B cell (primary cell): ENCODE measurements around the gene PDE3B. TPM values are rescaled to one million over a fixed set of nuclear protein-coding genes. Genes with fewer than 3 reads are reported as not detected.
"Not testable (repeated sequence)": the region's sequence is repeated elsewhere in the genome, so short reads cannot be mapped to it uniquely, and the experiment has no call there.

Experiments
- ATAC-seq: fragments of 200-7000 bp; cut with Tn5 transposase; one replicate; pipeline ENCODE4 v1.10.0; 2021; ENCODE audit warnings: low read depth, mild to moderate bottlenecking, moderate number of reproducible peaks, moderate library complexity
- CTCF ChIA-PET: fragments of 350-600 bp; sonication (Branson Sonifier 250); formaldehyde crosslinking; loops from one replicate; lab custom pipeline; 2021; ENCODE audit warnings: antibody characterized with exemption, inconsistent platforms; lab: Charles Lee
- POLR2A ChIA-PET: fragments of 350-600 bp; sonication (Branson Sonifier 250); formaldehyde crosslinking; loops from one replicate; lab custom pipeline; 2021; ENCODE audit warnings: antibody characterized with exemption; lab: Charles Lee
- DNase-seq: peaks from one replicate; pipeline ENCODE4 v3.0.0; 2013
- H2AFZ ChIP-seq: 2 replicates; pipeline ENCODE4 v1.6.1; 2012; ENCODE audit warnings: mild to moderate bottlenecking, low read depth, low read length; ENCODE audit not compliant: insufficient read depth, poor library complexity, severe bottlenecking
- H3K27ac ChIP-seq, 2 donors: 1 replicate in 1 of 2; 2 replicates in 1 of 2; pipeline ENCODE4 v1.5.1; 2012 to 2013; ENCODE audit warnings: low read length in 2 of 2, mild to moderate bottlenecking in 2 of 2, moderate library complexity in 1 of 2
- H3K27me3 ChIP-seq, 4 experiments: fragments of 200-600 bp in 1 of 4; sonication (generic) in 1 of 4; replicated peaks in 1 of 4; 1 replicate in 2 of 4; 2 replicates in 2 of 4; pipeline versions ENCODE4 v1.6.1 to v1.7.0; 2013 to 2016; ENCODE audit warnings: low read length in 3 of 4, mild to moderate bottlenecking in 2 of 4, mixed read lengths in 1 of 4, moderate library complexity in 1 of 4; ENCODE audit not compliant: insufficient read depth in 4 of 4, control insufficient read depth in 3 of 4; ENCODE audit errors: control extremely low read depth in 1 of 4
- H3K36me3 ChIP-seq, 2 experiments: replicated peaks in 1 of 2; 1 replicate in 1 of 2; 2 replicates in 1 of 2; pipeline versions ENCODE4 v1.6.1 to v1.7.1; 2013; ENCODE audit warnings: low read length in 1 of 2; ENCODE audit not compliant: insufficient read depth in 2 of 2, control insufficient read depth in 1 of 2; ENCODE audit errors: control extremely low read depth in 1 of 2, extremely low read depth in 1 of 2
- H3K4me1 ChIP-seq, 2 donors: fragments of 200-600 bp in 1 of 2; sonication (generic) in 1 of 2; 1 replicate in 1 of 2; 2 replicates in 1 of 2; pipeline versions ENCODE4 v1.5.1 to v1.6.1; 2013 to 2017; ENCODE audit warnings: low read length in 2 of 2; ENCODE audit not compliant: control insufficient read depth in 2 of 2, insufficient read depth in 2 of 2
- H3K4me2 ChIP-seq: replicated peaks from 2 replicates; pipeline ENCODE3; 2012; ENCODE audit warnings: mild to moderate bottlenecking, low read depth, low read length; ENCODE audit not compliant: poor library complexity, severe bottlenecking
- H3K4me3 ChIP-seq, 5 experiments: fragments of 200-600 bp in 1 of 5; sonication (generic) in 1 of 5; 1 replicate in 3 of 5; 2 replicates in 2 of 5; pipeline versions ENCODE4 v1.5.1 to v1.7.0; 2011 to 2016; ENCODE audit warnings: low read length in 4 of 5, mild to moderate bottlenecking in 4 of 5, low read depth in 2 of 5, control low read depth in 1 of 5, moderate library complexity in 1 of 5; ENCODE audit not compliant: insufficient read depth in 1 of 5; ENCODE audit errors: control extremely low read depth in 1 of 5, extremely low read depth in 1 of 5
- H3K79me2 ChIP-seq: fragments of 200-600 bp; sonication (generic); one replicate; pipeline ENCODE4 v1.6.0; 2016; ENCODE audit warnings: low read length; ENCODE audit not compliant: control insufficient read depth, insufficient read depth
- H3K9ac ChIP-seq: fragments of 200-600 bp; sonication (generic); 2 replicates; pipeline ENCODE4 v1.6.1; 2017; ENCODE audit warnings: mild to moderate bottlenecking, low read length, moderate library complexity
- H3K9me3 ChIP-seq, 3 donors: one replicate each; pipeline versions ENCODE4 v1.6.1 to v1.7.1; 2013; ENCODE audit warnings: low read length in 2 of 3; ENCODE audit not compliant: control insufficient read depth in 2 of 3, insufficient read depth in 1 of 3; ENCODE audit errors: control extremely low read depth in 1 of 3
- H4K20me1 ChIP-seq: 2 replicates; pipeline ENCODE4 v1.6.0; 2012; ENCODE audit warnings: mild to moderate bottlenecking, low read length; ENCODE audit not compliant: insufficient read depth, control insufficient read depth, poor library complexity, severe bottlenecking
- H3K27ac Mint-ChIP-seq: one replicate; pipeline ENCODE4 v1.8.0; 2021; ENCODE audit warnings: mixed read lengths
- H3K27me3 Mint-ChIP-seq: one replicate; pipeline ENCODE4 v1.8.0; 2021; ENCODE audit warnings: mixed read lengths
- H3K4me1 Mint-ChIP-seq: one replicate; pipeline ENCODE4 v1.8.0; 2021; ENCODE audit warnings: mixed read lengths
- H3K4me3 Mint-ChIP-seq: one replicate; pipeline ENCODE4 v1.8.0; 2021; ENCODE audit warnings: mixed read lengths
- H3K9me3 Mint-ChIP-seq: one replicate; pipeline ENCODE4 v1.8.0; 2022; ENCODE audit warnings: mixed read lengths; ENCODE audit not compliant: insufficient read depth
- EZH2 ChIP-seq: IDR thresholded peaks from 2 replicates; pipeline ENCODE4 v1.6.1; 2012; ENCODE audit warnings: borderline replicate concordance, low read depth, mild to moderate bottlenecking, moderate library complexity, low read length; ENCODE audit not compliant: insufficient read depth, poor library complexity, severe bottlenecking
- WGBS: methylation state at CpG from one replicate; pipeline ENCODE4 v1.1.5; 2013; ENCODE audit warnings: missing lambda C conversion rate; ENCODE audit not compliant: insufficient coverage; 5-methylcytosine and 5-hydroxymethylcytosine counted together
- intact Hi-C: fragments of 100-400 bp; cut with micrococcal nuclease; formaldehyde crosslinking; loops from one replicate; pipeline ENCODE4 v1.10.0; 2022
- polyA plus RNA-seq: library from polyadenylated mRNA; depleted of rRNA; stranded (reverse); fragments of >200 nt; gene quantifications from 2 replicates; pipeline ENCODE4 v1.2.3, GENCODE V29; 2012
- total RNA-seq, 2 donors: library from RNA; stranded (reverse); fragments of 120-200 nt in 1 of 2; gene quantifications; 1 replicate in 1 of 2; 2 replicates in 1 of 2; pipeline versions ENCODE4 v1.2.3 to v1.2.4, GENCODE V29; 2013 to 2022
- TF ChIP-seq, protein P1 (sequence below): fragments of 200-600 bp; IDR thresholded peaks from one replicate; pipeline ENCODE4 v1.8.0; 2022; ENCODE audit warnings: antibody characterized with exemption, mild to moderate bottlenecking

PDE3B gene
- total and polyA plus RNA-seq, 2 donors (not counting 1 experiment from before 2014, with no cell fraction given): 1.0 to 60.7 TPM

DNA sequence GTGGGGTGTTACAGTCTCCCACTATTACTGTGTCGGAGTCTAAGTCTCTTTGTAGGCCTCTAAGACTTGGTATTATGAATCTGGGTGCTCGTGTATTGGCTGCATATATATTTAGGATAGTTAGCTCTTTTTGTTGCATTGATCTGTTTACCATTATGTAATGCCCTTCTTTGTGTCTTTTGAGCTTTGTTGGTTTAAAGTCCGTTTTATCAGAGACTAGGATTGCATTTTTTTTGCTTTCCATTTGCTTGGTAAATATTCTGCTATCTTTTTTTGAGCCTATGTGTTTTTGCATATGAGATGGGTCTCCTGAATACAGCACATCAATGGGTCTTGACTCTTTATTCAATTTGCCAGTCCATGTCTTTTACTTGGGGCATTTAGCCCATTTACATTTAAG lies 97.6 kb downstream of the PDE3B start:
- ChIA-PET POLR2A (no interaction called here), CTCF (interaction anchor here (1.3 kb wide), 1 partner anchor 48 kb away, joined by 3 read pairs; no protein-coding TSS in a partner anchor)
- DNase-seq (no peak), ATAC-seq (no peak)
- H3K79me2 ChIP-seq: no peaks in the 10 kb centered on the region
- no peak overlapping the region for H3K27ac ChIP-seq
- H3K4me3 ChIP-seq: no peak overlapping the region
- no peak for TF ChIP-seq EZH2
- TF ChIP-seq, protein P1, sequence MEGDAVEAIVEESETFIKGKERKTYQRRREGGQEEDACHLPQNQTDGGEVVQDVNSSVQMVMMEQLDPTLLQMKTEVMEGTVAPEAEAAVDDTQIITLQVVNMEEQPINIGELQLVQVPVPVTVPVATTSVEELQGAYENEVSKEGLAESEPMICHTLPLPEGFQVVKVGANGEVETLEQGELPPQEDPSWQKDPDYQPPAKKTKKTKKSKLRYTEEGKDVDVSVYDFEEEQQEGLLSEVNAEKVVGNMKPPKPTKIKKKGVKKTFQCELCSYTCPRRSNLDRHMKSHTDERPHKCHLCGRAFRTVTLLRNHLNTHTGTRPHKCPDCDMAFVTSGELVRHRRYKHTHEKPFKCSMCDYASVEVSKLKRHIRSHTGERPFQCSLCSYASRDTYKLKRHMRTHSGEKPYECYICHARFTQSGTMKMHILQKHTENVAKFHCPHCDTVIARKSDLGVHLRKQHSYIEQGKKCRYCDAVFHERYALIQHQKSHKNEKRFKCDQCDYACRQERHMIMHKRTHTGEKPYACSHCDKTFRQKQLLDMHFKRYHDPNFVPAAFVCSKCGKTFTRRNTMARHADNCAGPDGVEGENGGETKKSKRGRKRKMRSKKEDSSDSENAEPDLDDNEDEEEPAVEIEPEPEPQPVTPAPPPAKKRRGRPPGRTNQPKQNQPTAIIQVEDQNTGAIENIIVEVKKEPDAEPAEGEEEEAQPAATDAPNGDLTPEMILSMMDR: no peak
- Mint-ChIP-seq H3K9me3 (peaks cover 7% of the 10 kb centered on the region), H3K4me1 (no peaks in the 10 kb centered on the region), H3K27ac (no peak overlapping the region), H3K27me3 (peaks cover 15% of the 10 kb centered on the region), H3K4me3 (no peak overlapping the region)
- H3K9ac ChIP-seq: no peak overlapping the region
- no peak overlapping the region for H2AFZ ChIP-seq
- no peaks in the 10 kb centered on the region for H3K4me1 ChIP-seq
- no peaks in the 10 kb centered on the region for H4K20me1 ChIP-seq
- H3K36me3 ChIP-seq: no peaks in the 10 kb centered on the region
- H3K27me3 ChIP-seq: peaks cover 0 to 3% (median 0%) of the 10 kb centered on the region in 4 experiments
- WGBS: 100% methylated on average over 2 of the region's 3 CpGs
- H3K4me2 ChIP-seq: no peak overlapping the region
- H3K9me3 ChIP-seq: peaks cover 0 to 5% (median 0%) of the 10 kb centered on the region in 3 donors
- intact Hi-C loops: no loop called here

DNA sequence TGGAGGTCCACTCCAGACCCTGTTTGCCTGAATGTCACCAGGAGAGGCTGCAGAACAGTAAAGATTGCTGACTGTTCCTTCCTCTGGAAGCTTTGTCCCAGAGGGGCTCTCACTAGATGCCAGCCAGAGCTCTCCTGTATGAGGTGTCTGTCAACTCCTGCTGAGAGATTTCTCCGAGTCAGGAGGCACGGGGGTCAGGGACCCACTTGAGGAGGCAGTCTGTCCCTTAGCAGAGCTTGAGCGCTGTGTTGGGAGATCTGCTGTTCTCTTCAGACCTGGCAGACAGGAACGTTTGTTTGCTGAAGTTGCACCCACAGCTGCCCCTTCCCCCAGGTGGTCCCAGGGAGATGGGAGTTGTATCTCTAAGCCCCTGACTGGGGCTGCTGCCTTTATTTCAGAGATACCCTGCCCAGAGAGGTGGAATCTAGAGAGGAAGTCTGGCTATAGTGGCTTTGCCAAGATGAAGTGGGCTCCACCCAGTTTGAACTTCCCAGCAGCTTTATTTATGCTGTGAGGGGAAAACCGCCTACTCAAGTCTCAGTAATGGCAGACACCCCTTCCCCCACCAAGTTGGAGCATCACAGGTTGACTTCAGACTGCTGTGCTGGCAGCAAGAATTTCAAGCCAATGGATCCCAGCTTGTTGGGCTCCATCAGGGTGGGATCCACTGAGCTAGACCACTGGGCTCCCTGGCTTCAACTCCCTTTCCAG lies 99.4 kb downstream of the PDE3B start:
- ATAC-seq (no peak), DNase-seq (no peak)
- H3K79me2 ChIP-seq: no peaks in the 10 kb centered on the region
- ChIA-PET CTCF (no interaction called here), POLR2A (no interaction called here)
- 93% methylated on average over 5 of the region's 5 CpGs for WGBS
- Mint-ChIP-seq H3K27ac (no peak overlapping the region), H3K27me3 (peaks cover 24% of the 10 kb centered on the region), H3K4me1 (no peaks in the 10 kb centered on the region), H3K9me3 (peaks cover 7% of the 10 kb centered on the region), H3K4me3 (no peak overlapping the region)
- no peak overlapping the region for H3K9ac ChIP-seq
- TF ChIP-seq, protein P1: no peak
- no peak for TF ChIP-seq EZH2
- H4K20me1 ChIP-seq: no peaks in the 10 kb centered on the region
- H3K4me3 ChIP-seq: no peak overlapping the region
- no peaks in the 10 kb centered on the region for H3K4me1 ChIP-seq
- peaks cover 0 to 3% (median 0%) of the 10 kb centered on the region in 4 experiments for H3K27me3 ChIP-seq
- no peak overlapping the region for H3K27ac ChIP-seq
- no peak overlapping the region for H3K4me2 ChIP-seq
- no peaks in the 10 kb centered on the region for H3K36me3 ChIP-seq
- intact Hi-C loops: no loop called here
- peaks cover 0 to 5% (median 0%) of the 10 kb centered on the region in 3 donors for H3K9me3 ChIP-seq
- H2AFZ ChIP-seq: no peak overlapping the region

GRCh38 chr11:14743667-14744066 lies 100.1 kb downstream of the PDE3B start:
- POLR2A ChIA-PET, H3K4me1 Mint-ChIP-seq, H3K9ac ChIP-seq, H3K36me3 ChIP-seq, H2AFZ ChIP-seq, H3K4me2 ChIP-seq, H3K9me3 ChIP-seq, H3K4me3 ChIP-seq, CTCF ChIA-PET, H3K9me3 Mint-ChIP-seq, H4K20me1 ChIP-seq, H3K79me2 ChIP-seq, DNase-seq, H3K4me1 ChIP-seq, ATAC-seq, H3K27ac Mint-ChIP-seq, H3K27me3 ChIP-seq, H3K4me3 Mint-ChIP-seq, intact Hi-C loops, H3K27ac ChIP-seq: not testable (repeated sequence)
- H3K27me3 Mint-ChIP-seq: peaks cover 24% of the 10 kb centered on the region
- WGBS: 92% methylated on average over 4 of the region's 6 CpGs
